GM18951 (cell line): ENCODE data around the gene ARHGAP15.

ENCODE experiments used
- POLR2A ChIP-seq: IDR thresholded peaks from 4 replicates; pipeline ENCODE4 v1.6.1; 2011; ENCODE audit warnings: mild to moderate bottlenecking; ENCODE audit not compliant: insufficient read length, insufficient read depth; ENCODE audit errors: extremely low read depth
- in situ Hi-C: fragments of 300-500 bp; cut with MboI; formaldehyde crosslinking; loops from one replicate; pipeline ENCODE4 v1.12.0; 2022; ENCODE audit warnings: low sequenced_read_pairs, mixed read lengths, inconsistent platforms; ENCODE audit not compliant: unreplicated experiment

The ARHGAP15 gene

GRCh38 chr2:143258126-143258892 is 129.1 kb downstream of the ARHGAP15 start:
- in situ Hi-C loops, result loop anchor here (10.0 kb wide), 1 partner anchor 154 kb away; no protein-coding TSS in a partner anchor
- TF ChIP-seq POLR2A, result no peak

- in situ Hi-C loops, result loop anchor here (10.0 kb wide), 1 partner anchor 155 kb away; no protein-coding TSS in a partner anchor
- TF ChIP-seq POLR2A, result no peak
Observed at GRCh38 chr2:143259368-143259958, 130.2 kb downstream of the ARHGAP15 start.

DNA sequence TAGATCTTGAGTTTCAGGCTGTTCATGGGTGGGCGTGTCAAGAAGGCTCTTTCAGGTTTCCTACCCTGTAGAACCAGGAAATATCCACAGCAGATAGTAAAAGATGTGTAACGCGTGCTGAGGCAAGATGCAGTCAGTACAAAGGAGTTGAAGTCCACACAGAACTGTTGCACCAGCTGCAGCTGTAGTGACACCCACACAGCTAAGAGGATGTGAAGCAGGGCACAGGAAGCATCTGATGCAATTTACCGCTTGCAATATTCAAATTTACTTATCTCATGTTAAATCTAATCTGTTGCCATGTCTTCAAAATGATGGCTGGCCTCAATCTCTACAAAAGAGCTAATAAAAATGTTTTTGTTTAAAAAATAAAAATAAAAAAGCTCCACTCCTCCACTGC is 132.8 kb downstream of the ARHGAP15 start:
- in situ Hi-C loops, result no loop called here

DNA sequence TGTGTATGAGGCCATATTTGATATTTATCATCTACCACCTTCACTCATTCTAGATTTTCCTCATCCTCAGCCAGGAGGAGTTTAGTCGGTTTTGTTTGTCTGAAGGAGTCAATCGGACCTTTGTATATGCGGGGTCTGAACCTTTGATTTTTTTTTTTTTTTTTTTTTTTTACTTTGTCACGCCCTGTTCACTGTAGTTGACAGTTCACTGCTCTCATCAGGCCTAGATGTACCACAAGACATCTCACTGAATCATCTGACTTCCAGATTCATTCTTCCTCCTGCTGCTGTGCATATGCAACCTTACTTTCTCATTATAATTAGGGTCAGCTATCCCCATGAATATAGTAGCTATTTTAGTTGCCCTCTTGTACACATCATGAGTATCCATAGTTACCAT is 133.2 kb downstream of the ARHGAP15 start:
- no peak for TF ChIP-seq POLR2A
- in situ Hi-C loops, result no loop called here

More for the DNA sequence above, 132.8 kb downstream of the ARHGAP15 start:
- TF ChIP-seq POLR2A, result no peak

GRCh38 chr2:143263066-143263625 is 133.9 kb downstream of the ARHGAP15 start:
- in situ Hi-C loops, result no loop called here

DNA sequence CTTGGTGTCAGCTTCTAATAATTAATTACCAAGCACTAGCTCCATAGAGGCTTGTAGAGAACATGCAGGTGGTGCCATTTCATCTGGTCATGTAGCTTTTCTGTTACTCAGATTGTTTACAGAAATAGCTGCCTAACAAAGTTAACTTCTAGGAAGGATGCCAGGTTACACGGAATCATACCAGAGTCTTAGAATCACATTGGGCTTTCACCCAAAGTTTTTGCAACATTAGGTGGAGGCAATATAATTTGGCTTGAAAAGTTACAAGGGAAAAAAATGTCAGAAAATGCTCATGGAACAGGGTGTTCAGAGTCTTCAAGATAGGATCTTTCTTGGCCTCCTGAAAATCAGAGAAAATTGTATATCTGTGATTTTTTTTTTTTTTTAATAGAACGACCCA is 135.6 kb downstream of the ARHGAP15 start:
- in situ Hi-C loops, result no loop called here
- no peak for TF ChIP-seq POLR2A

More at GRCh38 chr2:143263066-143263625, 133.9 kb downstream of the ARHGAP15 start:
- TF ChIP-seq POLR2A, result no peak

DNA sequence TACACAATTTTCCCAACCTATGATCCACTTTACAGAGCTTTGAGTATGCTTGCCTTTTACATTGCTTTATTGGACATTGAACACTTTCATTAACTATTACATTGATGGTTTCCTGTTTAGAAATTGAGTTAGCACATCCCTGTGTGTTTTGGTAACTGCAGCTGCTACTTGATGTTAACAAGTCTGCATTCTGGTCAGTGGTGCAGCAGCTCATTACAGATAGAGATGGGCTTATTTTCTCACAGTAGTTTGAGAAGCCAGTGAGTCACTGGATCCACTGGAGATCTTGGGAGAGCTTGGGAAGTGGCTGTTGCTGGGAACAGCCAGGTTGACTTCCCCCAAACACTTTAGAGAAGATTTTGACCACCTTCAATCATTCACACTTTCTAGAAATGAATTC is 150.5 kb downstream of the ARHGAP15 start:
- in situ Hi-C loops, result no loop called here
- no peak for TF ChIP-seq POLR2A

DNA sequence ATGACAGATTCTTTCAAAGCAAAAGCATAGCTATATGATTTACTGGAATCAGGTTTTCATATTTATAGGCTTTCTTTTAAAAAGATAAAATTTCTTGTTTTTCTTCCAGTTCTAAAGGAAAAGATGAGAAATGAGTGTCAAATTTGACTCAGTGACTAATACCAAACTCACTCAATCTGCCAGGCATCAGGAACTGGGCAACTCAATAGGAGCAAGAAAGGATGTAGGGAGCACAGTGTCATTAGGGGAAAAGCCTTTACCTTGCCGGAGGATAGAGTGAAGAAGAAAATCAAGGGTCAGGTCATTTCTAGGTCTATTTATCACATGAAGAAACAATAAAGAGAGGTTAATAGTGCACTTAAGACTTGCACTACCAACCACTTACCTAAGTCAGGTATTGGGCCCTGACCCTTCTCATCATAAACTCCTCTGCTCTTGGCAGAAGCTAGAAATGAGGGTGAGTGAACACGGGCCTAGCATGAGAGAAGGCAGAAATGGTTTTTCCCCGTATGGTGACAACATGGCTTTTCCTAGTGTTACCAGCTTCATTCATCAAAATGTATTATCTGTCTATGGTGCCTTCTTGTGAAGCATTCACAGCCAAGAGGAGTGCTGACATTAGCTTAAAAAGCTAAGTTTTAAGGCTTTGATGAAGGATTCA is 151.0 kb downstream of the ARHGAP15 start:
- TF ChIP-seq POLR2A, result no peak
- in situ Hi-C loops, result no loop called here

- TF ChIP-seq POLR2A, result no peak
- in situ Hi-C loops, result no loop called here
Observed at GRCh38 chr2:143282684-143283083, 153.5 kb downstream of the ARHGAP15 start.

DNA sequence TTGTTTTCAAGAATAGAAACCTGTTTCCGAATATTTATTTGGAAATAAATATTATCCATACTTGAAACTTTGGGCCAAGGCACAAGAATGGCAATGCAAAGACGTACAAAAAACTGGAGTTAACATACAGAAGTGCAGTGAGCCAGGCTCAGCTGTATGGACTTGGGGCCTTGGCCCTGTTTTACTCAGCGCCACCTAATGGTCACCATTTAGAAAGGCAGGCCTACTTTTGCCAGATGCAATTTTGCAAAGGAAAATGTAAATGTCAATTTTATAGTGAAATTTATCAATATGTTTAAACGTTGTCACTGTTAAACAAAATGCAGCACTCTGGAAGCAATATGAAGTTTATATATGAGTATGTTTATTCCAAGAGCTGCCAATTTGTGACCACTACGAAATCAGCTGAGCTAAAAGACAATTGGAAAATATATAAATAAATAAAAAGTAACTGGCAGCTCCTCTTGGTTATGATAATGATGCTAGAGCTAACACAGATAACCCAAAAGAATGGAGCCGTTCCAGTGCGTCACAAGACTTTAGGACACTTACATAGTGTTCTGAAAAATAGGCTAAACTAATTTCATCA is 155.0 kb downstream of the ARHGAP15 start:
- no peak for TF ChIP-seq POLR2A
- in situ Hi-C loops, result no loop called here

- in situ Hi-C loops, result no loop called here
- TF ChIP-seq POLR2A, result no peak
Observed at GRCh38 chr2:143289025-143289424, 159.8 kb downstream of the ARHGAP15 start.

DNA sequence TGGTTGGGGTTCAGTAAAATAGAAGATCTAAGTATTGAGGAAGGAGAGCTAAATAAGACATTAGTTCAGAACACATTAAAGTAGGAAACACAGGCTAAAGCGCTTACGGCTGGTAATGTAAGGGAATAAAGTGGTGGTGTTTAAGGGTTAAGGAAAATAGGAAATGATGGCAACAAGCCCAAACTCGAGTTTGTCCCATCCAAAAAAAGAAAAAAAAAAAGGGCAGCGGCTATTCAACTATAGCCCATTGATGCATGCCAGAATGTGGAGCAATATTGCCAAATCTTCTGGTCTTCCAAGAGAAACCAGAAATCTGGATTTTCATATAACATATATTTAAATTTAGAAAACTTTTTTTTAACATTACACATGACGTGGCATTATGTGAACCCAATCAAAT is 161.0 kb downstream of the ARHGAP15 start:
- in situ Hi-C loops, result no loop called here

GRCh38 chr2:143294068-143294467 is 164.8 kb downstream of the ARHGAP15 start:
- in situ Hi-C loops, result no loop called here
- no peak for TF ChIP-seq POLR2A

More for the DNA sequence above, 161.0 kb downstream of the ARHGAP15 start:
- no peak for TF ChIP-seq POLR2A
